ENCODE results near the gene SENP2. TPM values are rescaled to one million over a fixed set of nuclear protein-coding genes. Genes with fewer than 3 reads are reported as not detected.
"Not testable (repeated sequence)": the region's sequence is repeated elsewhere in the genome, so short reads cannot be mapped to it uniquely, and the experiment has no call there.

SENP2 gene
- total RNA-seq = 35.9 TPM

DNA sequence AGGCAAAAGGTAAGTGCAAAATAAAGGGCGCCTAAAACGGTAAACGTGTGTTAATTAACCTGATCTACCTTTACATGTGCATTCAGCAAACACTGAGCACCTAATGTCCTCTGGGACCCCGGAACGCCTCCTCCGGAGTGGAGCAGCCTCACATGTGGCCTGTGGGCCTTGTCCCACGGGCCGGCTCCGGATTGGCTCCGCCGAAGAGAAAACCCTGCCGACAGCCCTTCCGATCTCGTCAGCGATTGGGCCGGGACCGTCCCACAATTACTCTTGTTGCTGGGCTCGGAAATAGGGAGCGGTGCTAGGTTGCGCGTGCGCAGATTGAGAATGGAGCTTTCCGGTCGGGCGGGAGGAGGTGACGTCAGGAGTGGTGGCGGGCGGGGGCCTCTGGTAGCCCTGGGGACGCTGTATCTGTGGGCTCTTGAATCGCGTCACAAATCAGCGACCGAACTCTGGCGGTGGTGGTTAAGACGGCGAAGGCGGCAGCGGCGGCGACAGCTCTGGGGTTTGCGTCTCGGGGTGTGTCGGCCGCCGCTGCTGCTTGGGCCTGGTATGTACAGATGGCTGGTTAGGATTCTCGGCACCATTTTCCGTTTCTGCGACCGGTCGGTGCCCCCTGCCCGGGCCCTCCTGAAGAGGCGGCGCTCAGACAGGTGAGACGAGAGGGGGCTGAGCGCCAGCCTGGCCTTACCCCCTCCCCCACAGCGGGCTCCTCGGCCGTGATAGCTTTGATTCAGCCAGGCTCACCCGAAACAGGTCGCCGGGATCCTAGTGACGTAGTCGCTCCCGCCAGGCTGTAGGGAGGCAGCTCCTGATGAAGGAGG lies at the start of gene SENP2:
Gene SENP2 (plus strand): TSS at position 437 of the 827 bp plus-strand sequence. CDS start 119 bp downstream, at position 556.
- DNase-seq (ENCODE audit: low spot score in 2 of 2) = peak; percentile 77 to 92
- FAIRE-seq = peak; percentile 62

DNA sequence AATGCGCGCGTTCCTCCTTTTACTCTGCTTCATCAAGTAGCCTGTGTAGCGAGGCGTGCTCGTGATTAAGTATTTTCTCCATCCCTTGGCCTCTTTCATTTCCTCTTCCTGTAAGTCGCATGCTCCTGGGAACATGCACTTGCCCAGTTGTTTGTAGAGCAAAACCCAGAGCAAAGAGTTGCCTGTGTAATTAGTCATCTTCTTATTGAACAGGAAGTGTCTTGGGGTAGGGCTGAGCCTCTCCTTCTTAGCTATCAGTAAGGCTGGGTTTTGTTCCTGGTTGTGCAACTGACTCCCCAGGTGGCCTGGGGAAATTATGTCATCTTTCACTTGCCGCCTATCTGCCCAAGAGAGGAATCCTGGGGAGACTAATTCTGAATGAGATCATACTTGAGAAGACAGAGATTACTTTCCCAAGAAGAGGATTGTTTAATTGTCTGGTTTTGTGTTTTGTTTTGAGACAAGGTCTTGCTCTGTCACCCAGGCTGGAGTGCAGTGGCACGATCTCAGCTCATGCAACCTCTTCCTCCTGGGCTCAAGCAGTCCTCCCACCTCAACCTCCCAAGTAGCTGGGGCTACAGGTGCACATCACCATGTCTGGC lies 48.6 kb upstream of the SENP2 start:
- FAIRE-seq (no peak), DNase-seq (ENCODE audit: low spot score in 2 of 2) (no peak)

DNA sequence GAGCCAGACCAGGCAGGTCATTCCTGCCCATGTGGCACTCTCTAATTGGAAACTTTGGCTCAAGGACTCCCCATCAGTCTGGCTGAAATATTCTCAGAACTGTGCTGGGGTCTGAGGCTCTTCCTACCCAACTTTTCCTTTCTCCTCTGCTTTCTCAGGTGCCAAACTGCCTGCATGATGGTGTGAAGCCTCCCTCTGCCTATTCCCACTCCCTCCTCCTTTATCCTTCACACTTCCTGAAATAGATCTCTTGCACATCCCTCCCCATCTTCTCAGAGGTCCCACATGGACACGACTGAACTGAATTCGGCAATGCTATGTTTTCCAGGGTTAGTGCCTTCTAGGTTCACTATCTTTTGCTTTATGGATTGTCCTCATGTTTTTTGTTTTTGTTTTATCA lies 46.2 kb upstream of the SENP2 start:
- DNase-seq (ENCODE audit: low spot score in 2 of 2) (no peak), FAIRE-seq (no peak)

DNA sequence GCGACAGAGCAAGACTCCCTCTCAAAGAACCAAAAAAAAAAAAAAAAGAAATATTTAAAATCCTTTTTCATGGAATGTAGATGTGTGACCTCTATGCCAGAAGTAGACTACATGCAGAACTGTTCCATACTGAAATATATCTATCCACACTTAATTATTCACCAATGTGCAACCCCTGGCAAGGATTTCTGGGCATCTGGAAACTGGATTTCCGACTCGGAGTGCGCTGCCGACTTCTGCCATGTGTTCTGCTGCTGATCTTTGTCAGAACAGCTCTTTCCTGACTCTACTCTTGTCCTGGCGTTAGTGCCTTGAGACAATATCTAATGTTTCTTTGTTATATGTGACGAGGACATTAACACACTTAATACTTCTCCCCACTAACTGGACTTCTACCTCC lies 45.4 kb upstream of the SENP2 start:
- DNase-seq (ENCODE audit: low spot score in 2 of 2) (no peak), FAIRE-seq (no peak)

DNA sequence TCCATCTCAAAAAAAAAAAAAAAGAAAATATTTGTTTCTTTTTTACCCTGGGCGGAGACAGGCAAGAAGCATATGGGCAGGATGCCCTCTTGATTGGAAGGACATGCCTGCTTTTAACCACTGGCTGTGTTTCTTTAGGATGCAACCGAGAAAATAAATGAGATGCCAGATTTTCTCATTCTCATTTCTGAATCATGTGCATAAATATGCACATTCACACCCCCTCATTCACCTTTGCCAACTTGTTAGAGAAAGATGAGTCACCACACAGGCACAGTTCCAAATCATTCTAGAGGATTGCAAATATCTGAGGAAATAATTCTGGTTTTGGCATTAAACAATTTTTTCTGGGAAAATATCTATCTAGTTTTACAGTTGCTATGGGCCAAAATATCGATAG lies 37.0 kb upstream of the SENP2 start:
- DNase-seq (ENCODE audit: low spot score in 2 of 2) (peak in 1 of 2 donors; percentile 51), FAIRE-seq (no peak)

DNA sequence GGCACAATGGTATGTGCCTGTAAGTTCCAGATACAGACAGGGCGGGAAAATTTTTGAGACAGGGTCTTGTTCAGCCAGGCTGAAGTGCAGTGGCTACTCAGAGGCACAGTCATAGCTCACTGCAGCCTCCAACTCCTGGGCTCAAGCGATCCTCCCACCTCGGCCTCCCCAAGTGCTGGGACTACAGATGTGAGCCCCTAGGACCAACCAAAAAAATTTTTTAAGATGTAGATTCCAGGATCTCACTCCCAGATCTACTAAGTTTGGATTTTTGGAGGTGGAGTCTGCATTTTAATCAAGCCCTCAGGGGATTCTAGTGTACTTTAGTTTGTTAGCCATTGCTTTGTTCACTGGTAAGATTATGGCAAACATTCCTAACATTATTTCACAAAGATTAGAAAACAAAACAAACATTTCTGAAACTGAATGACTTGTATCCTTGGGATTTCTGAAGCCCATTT lies 36.4 kb upstream of the SENP2 start:
- FAIRE-seq (no peak), DNase-seq (ENCODE audit: low spot score in 2 of 2) (no peak)

DNA sequence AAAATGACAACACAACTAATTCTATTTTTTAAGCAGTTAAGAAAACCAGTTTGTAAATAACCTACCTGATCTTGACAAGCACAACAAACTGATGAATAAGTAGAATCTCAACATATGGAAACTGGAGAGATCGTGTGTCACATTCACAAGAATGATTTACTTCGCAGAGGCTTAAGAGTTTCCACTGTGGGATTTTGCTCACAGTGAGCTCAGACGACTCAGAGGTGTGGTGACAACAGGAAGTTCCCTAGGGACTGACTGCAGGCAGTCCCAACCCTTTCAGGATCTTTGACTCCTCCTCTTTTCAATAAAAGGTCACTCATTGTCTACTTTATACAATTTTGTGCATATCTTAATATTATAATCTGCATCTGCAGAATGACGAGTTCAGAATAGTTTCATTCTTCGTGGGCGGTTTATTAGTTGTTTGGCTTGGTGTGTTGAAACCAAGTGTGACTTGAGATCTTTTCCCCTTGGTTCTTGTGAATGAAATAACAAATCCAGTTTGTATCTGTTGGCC lies 33.7 kb upstream of the SENP2 start, which contains the start of gene LIPH:
Gene LIPH (minus strand): TSS at position 231 of the 520 bp plus-strand sequence. CDS start 117 bp downstream, at position 114.
- DNase-seq (ENCODE audit: low spot score in 2 of 2) (no peak), FAIRE-seq (no peak)

DNA sequence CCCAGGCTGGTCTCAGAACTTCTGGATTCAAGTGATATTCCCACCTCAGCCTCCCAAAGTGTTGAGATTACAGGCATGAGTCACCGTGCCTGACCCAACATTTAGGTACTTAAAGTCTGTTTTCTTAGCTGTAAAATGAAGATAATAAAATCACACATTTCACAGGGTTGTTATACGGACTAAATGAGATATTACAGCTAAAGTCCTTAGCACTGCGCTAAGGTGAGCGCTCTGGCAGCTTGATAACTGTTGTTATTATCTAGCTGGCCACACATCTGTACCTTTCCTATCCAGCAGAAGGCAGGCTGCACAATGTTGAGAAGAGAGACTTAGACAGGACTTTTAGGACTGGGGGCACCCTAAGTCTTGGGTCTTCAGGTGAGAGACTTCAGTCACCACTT lies 31.0 kb upstream of the SENP2 start:
- FAIRE-seq (no peak), DNase-seq (ENCODE audit: low spot score in 2 of 2) (no peak)

DNA sequence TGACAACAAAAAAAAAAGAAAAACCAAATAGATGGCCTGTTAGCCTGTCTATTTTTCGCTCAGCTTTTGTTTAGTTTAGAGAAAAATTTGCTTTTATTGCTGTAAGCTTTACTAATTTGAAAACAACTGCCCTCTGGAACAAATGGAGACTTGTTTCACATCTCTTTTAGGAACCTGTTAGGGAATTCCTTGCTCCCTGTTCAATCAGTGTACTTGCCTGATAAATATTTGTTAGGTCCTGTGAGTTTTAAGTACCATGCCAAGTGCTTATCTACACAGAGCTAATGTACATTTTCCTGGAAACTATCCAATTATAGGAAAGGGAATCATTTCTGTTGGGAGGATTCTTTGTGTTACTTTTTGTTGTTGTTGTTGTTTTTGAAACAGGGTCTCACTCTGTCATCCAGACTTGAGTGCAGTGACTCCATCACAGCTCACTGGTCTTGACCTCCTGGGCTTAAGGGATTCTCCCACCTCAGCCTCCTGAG lies 30.2 kb upstream of the SENP2 start:
- DNase-seq (ENCODE audit: low spot score in 2 of 2) (no peak), FAIRE-seq (no peak)

DNA sequence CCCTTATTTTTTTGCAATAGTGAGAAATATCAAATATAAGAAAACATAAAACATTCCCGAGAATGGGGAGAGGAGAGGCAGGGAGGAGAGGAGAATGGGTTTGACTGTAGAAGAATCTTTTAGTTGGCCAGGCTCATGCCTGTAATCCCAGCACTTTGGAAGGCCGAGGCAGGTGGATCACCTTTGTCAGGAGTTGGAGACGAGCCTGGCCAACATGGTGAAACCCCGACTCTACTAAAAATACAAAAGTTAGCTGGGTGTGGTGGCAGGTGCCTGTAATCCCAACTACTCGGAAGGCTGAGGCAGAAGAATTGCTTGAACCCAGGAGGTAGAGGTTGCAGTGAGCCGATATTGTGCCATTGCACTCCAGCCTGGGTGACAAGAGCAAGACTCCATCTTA lies 29.5 kb upstream of the SENP2 start:
- not testable (repeated sequence) for FAIRE-seq; DNase-seq (ENCODE audit: low spot score in 2 of 2)

DNA sequence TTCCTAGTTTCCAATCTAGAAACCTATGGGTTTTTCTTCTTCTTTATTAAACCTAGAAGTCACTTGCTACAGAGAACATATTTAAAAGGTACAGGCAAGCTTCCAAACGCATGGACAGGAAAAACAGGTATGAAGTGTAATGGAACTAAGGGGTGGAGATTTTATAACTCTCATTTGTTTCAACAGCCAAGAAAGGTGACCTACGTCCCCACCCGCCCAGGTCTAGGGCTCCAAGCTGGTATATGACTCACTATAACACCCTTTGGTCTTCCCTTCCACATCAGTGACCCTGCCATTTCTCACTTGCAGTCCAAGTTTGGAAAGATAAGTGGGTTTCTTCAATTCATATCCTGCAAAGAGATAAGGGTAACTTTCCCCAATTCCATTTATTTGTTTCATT lies 27.7 kb upstream of the SENP2 start:
- no peak for FAIRE-seq
- DNase-seq (ENCODE audit: low spot score in 2 of 2) = no peak

DNA sequence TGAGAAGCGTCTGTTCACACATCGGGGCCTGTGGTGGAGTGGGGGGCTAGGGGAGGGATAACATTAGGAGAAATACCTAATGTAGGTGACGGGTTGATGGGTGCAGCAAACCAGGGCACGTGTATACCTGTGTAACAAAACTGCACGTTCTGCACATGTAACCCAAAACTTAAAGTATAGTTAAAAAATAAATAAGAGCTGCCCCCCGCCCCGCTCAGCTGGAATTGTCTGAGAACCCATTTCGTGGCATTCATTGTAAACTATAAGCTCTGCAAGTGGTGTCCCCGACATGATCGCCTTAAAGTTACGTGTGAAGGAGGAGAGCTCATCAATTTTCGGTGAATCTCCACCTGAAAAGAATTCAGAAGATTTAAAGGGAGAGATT lies 26.4 kb upstream of the SENP2 start:
- DNase-seq (ENCODE audit: low spot score in 2 of 2) = no peak
- FAIRE-seq = no peak

DNA sequence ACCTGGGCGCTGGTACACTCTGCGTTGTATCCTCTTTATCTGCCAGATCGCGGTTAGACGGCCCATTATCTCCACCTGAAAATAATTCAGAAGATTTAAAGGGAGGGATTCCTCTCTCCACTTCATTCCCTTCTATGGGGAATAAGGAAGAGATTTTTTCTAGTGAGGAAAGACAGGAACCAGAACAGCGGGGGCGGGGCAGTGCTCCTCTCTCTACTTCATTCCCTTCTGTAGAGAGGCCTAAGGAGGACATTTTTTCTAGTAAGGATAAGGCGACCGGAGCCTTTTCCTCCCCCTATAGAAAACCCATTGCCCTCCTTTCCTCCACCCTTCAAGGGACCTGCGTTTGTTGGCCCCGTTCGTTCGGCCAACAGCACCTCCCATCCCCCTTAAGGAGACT lies 25.4 kb upstream of the SENP2 start:
- DNase-seq (ENCODE audit: low spot score in 2 of 2) (no peak), FAIRE-seq (no peak)

DNA sequence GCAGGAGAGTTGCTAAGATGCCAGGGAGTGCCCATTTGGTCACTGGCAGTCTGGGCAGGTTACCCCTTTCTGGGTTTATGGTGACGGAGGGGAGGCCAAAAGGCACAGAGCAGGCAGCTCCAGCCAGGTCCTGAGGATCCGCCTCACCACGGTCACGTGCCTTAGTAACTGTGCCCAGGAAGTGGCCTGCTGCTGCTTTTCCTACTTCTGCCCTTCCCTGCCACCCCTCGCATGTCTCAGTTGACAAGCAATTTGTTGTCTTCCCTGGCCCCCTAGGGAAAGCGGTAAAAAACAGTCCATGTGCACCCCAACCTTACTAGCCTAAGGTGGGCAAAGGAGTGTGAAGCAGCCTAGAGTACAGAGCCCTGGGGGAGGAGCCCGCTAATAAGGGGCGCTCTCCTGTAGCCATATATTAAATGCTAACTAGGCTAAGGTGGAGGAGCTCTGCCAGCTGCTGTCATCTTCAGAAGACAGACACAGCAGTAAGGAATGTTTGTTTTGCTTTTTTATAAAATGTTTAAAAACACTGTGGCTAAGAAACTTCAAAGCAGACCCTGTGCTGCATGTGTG lies 24.6 kb upstream of the SENP2 start:
- FAIRE-seq (no peak), DNase-seq (ENCODE audit: low spot score in 2 of 2) (no peak)

DNA sequence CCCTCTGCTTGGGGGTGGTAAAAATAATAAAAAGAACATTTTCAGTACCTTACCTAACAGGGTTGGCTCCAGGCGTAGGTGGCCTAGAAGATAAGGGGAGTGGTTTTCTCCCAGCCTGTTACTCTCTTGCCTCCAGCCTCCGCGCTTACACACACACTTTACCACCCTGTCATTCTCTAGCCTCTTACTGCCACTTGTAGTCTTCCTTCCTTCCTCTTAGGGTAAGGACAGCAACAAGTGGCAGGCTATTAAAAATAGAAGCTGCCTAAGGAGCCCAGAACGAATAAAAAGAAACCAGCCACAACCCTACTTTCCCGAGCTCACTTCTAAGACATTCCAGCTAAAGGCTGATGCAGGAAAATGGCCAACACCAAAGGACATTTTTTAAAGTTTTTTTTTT lies 24.1 kb upstream of the SENP2 start:
- DNase-seq (ENCODE audit: low spot score in 2 of 2) (no peak), FAIRE-seq (no peak)

DNA sequence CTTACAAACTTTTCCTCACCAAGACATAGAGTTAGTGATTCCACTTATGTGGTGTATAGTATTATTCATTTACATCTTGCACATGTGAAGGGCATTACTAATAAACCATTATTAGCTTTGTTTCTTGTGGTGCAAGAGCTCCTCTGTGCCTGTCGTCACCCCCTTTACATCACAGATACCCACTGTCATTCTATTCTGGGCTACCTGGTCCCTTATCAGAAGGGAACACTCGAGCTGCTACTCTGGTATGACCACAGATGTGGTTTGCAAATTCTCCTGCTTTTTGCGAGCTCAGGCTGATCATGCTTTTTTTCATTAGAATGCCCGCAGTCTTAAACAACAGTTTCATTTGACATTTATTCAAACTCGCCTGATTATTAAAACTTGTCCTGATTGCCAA lies 13.9 kb upstream of the SENP2 start:
- DNase-seq (ENCODE audit: low spot score in 2 of 2) (no peak), FAIRE-seq (no peak)

DNA sequence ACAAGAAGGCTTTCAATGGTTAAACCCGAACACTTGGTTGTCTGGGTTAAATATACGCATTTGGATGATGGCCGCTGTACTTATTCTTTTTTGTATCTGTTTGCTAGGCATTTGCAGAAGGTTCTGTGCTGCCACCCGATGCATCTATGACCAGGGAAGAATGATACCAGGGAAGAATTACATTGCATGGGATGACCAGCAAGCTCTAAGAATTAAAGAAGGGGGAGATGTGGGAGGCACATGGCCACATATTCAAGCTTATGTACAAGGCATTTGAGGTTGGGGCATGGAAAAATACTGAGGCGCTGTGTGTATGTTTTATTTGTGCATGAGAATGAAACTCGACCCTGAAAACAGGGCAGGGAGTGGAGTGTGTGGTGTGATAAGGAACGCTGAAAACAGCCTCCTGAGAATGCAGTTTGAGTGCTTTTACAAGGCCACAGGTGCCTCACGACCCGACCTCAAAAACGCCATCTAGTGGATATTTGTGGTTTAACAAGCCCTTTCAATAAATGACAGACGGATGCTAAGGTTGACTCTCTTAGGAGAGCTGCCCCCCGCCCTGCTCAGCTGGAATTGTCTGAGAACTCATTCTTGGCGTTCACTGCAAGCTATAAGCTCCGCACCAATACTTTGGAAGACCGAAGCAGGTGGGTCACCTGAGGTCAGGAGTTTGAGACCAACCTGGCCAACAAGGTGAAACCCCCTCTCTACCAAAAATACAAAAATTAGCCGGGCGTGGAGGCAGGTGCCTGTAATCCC lies 10.8 kb upstream of the SENP2 start:
- not testable (repeated sequence) for DNase-seq (ENCODE audit: low spot score in 2 of 2); FAIRE-seq

DNA sequence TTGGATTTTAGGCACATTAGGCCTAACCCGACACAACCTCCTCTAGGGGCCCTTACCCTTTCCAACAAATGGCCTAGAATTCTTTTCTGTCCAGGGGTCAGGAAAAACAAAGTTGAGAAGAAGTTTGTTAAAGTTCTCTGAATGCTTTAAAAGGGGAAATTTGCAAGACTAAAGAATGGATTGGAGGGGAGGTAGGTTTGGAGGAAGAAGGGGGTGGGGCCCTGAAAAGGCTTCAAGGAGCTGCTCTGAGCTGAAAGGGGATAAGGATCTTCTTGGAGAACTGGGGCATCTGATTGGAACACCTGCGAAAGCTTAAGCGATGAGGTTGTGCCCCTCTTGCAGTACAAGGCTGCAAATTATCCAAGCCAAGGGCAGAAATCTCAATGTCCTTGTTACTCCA lies 3.9 kb upstream of the SENP2 start:
- DNase-seq (ENCODE audit: low spot score in 2 of 2) = no peak
- FAIRE-seq = no peak

DNA sequence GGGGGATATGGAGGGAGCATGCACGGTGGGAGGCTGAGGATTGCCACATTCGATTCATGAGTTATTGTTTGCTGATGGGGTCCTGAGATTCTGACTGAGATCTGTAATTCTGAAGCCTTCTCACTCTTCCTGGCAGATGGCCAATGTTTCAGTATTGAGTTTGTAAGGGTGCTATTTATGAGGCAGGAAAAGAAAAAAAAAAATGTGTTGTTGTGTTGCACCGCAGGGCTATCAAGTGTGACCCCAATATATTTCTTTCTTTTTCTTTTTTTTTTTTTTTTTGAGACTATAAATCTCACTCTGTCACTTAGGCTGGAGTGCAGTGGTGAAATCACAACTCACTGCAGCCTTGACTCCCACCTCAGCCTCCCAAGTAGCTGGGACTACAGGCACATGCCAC lies 3.2 kb upstream of the SENP2 start:
- no peak for FAIRE-seq

DNA sequence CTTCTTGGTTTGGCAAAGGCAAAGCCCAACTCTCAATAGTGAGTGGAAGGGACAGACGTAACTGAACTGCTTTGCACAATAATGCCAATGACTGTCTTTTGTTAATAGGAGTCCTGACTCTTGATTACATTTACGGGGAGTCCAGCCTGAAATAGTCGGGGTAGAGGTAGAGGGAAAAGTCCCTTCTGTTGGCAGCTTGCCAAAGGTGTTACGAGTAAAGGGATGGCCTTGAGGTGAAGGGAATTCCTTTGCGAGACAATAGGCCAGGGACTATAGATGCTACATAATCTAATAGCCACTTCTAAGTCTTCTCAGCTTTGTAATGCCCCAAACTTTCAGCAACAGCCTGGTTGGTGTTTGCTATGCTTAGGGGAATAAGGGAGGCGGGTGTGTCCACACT lies 2.2 kb upstream of the SENP2 start:
- no peak for DNase-seq (ENCODE audit: low spot score in 2 of 2)

More for the DNA sequence above, 3.2 kb upstream of the SENP2 start:
- DNase-seq (ENCODE audit: low spot score in 2 of 2) = no peak

More for the DNA sequence above, 2.2 kb upstream of the SENP2 start:
- no peak for FAIRE-seq

Data from frontal cortex (tissue), 4 donors.